HEK293 (cell line): ENCODE results near the gene IL1RAP.
"Not testable (repeated sequence)": the region's sequence is repeated elsewhere in the genome, so short reads cannot be mapped to it uniquely, and the experiment has no call there.

ENCODE experiments used
- CTCF ChIP-seq: fragments of 450-650 bp; formaldehyde crosslinking; IDR thresholded peaks from 2 replicates; pipeline ENCODE4 v1.5.1; 2016; ENCODE audit warnings: missing biosample characterization, missing genetic modification characterization
- YY1 ChIP-seq: fragments of 450-650 bp; formaldehyde crosslinking; IDR thresholded peaks from 2 replicates; pipeline ENCODE4 v1.5.1; 2018; ENCODE audit warnings: missing biosample characterization, missing genetic modification characterization

DNA sequence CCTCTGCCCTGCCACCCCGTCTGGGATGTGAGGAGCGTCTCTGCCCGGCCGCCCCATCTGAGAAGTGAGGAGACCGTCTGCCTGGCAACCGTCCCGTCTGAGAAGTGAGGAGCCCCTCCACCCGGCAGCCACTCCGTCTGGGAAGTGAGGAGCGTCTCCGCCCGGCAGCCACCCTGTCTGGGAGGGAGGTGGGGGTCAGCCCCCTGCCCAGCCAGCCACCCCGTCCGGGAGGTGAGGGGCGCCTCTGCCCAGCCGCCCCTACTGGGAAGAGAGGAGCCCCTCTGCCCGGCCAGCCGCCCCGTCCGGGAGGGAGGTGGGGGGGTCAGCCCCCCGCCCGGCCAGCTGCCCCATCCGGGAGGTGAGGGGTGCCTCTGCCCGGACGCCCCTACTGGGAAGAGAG, 40.6 kb upstream of the IL1RAP start:
- TF ChIP-seq CTCF; YY1 (tag by site-specific recombination): not testable (repeated sequence)
